ENCODE data around the gene LRRC74B. TPM values are rescaled to one million over a fixed set of nuclear protein-coding genes. Genes with fewer than 3 reads are reported as not detected.
"Not testable (repeated sequence)": the region's sequence is repeated elsewhere in the genome, so short reads cannot be mapped to it uniquely, and the experiment has no call there.

Gene LRRC74B
- polyA plus RNA-seq (ENCODE audit: insufficient read length in 12 of 12) = under 1 TPM in 10 of 12 donors, not detected in 2; 0.05 to 0.48 (median 0.17) TPM
- long read RNA-seq, donor 1 = 0 reads
- long read RNA-seq, donor 2 = 0 reads
- long read RNA-seq, donor 3 = 0 reads
- long read RNA-seq, donor 4 = 0 reads
- long read RNA-seq, donor 5 = 0 reads
- long read RNA-seq, donor 6 = 0 reads
- long read RNA-seq, donor 7 = 0 reads
- long read RNA-seq, donor 8 = 0 reads
- long read RNA-seq, donor 9 = 0 reads
- long read RNA-seq, donor 10 = 0 reads
- long read RNA-seq, donor 11 = 0 reads

GRCh38 chr22:21045585-21046294 lies at the start of gene LRRC74B:
Gene LRRC74B (plus strand): TSS chr22:21045946. CDS start chr22:21045987, 41 bp downstream.
- peak; percentile 89 for DNase-seq

GRCh38 chr22:20996031-20996410 lies 49.7 kb upstream of the LRRC74B start:
- no peak for DNase-seq

- DNase-seq = no peak
Measured at GRCh38 chr22:20996598-20997535, 48.9 kb upstream of the LRRC74B start.

DNA sequence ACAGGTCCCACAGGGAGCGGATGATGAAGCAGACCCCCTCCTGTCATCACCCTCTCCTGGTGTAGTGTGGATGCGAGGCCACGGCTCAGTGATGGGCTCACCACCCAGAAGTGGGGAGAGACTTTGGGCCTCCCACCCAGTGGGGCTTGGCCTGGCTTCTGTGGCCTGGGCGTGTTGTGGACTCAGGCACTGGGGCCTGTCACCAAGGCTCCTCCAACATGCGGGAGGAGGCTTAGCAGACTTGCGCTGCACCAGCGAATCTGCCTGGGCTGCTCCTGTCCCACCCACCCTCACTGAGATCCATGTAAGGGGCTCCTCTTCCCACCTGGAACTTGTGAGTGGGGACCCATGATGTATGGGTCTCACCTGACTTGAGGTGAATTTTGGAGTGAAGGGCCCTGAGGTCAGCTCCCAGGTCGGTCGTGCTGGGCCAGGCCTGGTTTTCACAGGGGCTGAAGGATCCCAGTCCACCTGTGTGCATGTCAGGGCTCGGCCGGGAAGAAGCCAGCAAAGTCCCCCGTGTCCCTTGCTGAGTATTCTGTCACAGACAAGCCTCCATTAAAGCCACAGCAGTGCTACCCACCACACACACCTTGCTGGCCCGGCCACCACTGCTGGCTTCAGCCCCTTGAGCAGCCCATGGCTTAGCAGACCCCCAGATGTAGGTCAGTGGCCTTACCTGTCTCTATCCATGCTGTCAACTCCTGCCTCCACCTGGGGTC lies 48.0 kb upstream of the LRRC74B start:
- DNase-seq = no peak

DNA sequence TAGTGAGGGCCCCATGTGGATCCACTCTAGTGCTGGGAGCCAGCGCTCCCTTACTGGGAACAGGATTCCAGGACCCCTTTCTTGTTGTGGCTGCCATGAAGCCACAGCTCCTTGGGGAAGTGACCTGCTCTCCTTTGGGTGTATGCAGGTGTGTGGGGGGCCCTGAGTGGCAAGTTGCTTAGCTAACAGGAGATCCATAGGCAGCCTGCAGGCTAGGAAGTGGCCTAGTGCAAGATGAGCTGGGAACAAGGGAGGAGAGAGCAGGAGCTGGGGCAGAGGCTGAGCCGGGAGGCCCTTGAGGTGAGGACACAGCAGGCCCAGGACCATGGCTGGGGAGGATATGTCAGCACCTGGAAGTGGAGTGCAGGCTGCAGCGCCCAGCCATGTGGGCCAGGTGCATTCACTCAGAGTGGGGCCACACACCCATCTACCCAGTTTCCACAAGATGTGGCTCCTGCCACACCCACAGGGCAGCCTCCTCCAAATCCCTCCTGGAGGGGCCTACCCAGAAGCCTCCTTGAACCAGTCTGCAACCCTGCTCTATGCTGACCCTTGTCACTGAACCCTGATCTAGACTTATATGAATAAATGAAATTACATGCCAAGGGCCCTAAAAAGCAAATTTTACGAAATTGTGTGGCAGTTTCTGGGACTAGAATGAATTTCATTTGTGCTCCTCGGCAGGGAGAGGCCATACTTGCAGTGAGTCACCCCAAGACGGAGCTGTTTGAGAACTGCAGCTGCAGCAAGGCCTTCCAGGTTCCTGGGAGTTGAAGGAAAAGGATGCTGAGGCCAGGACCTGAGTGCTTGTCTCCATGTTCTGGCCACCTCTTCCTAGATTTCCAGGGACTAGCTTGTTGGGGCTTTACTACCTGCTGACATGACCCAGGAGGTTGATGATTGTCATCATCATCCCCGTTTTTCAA lies 47.1 kb upstream of the LRRC74B start:
- no peak for DNase-seq

DNA sequence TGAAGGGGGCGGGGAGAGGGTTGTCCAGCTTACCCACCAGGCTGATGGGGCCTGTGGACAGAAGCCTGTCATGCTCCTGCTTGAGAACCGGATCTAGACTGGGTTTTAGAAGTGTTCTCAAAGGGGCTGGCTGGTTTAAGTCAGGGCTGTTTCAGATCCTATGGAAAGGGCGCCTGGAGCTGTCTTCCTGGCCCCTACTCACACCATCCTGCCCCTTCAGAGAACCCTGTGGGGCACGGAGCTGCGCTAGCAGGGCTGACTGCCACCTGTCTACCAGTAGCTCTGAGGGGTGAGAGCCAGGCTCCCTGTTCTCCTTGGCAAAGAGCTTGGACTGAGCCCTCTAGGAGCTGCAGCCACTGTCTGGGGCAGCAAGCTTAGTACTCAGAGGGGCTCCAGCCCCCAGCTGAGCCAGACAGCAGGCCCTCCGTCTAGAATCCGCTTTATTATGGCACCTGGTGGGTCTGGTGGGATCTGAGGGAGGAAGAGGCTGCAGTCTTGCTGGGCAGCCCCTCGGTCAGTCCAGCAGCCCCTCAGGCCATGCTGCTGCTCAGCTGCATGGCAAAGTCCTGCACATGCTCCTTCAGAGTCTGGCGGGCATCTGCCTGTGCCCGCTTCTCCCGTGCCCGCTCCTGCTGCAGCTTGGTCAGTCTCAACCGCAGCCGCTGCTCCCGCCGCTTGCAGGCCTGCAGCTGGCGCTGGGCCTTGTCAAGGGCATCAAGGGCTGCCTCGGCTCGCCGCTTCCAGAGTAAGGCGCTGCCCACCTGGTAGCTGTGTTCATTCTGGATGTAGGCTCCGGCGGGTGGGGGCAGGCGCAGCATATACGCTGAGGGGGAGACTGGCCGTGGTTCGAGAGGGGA lies 46.2 kb upstream of the LRRC74B start:
- DNase-seq = no peak

DNA sequence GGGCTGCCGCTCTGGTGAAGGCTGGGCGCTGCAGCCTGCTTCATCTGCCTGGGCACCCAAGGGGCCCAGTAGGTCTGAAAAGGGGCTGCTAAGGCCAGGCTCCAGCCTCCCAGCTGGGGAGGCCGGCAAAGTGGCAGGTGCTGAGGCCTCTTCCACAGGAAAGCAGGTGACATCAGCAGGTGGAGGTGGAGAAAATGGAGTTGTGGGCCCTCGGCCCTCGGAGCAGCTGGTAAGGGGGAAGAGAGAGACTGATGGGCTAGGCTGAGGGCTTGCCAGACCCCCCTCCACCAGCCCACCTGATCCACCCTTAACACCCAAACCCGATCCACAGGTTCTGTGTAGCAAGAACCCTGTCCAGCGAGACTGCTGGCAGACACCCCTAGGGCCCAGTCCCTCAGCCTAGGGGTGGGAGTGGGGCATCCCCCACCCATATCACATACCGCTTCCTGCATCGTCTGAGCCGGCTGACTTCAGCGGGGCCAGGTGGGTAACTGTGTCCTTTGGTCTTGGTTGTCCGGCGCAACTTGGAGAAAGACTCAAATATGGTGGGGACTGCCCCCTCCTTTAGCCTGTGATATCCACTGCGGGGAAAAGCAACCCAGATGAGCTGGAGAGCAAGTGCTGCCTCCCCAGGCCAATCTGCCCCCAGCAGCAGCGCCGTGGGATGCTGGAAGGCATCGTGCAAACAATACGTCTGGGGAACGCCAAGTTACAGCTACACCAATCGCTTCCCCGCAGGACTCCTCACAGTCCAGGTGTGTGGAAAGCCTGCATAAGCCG lies 45.3 kb upstream of the LRRC74B start:
- no peak for DNase-seq

DNA sequence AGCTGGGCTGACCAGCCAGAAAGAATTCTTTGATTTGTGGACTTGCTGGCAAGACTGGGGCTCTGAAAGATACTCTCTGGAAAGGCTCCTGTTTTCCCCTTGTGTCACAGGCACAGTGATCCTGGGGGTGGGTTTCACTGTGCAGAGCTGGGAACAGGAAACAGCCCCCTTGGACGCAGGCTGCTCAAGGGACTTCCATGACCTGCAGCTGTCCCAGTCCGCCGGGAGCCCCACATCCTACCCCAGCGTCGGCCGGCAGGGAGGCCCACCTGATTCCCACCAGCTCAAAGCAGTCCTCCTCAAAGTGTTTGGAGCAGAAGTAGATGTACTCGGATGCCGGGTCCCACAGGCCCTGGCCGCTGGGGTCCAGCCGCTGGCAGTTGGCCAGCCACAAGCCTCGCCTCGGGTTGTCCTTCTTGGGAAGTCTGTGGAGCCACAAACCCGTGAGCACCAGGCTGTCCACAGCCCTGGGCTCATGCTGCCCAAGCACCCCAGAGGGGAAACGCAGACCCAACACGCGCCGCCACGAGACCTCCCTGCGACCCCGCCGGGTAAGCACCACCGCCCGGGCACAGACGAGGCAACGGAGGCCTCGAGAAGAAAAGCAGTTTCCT lies 44.7 kb upstream of the LRRC74B start:
- DNase-seq = no peak

GRCh38 chr22:21001601-21002325 lies 44.0 kb upstream of the LRRC74B start, which contains the start of gene THAP7:
Gene THAP7 (minus strand): TSS chr22:21002118. CDS start chr22:21001911, 207 bp downstream.
- DNase-seq = peak; percentile 97

DNA sequence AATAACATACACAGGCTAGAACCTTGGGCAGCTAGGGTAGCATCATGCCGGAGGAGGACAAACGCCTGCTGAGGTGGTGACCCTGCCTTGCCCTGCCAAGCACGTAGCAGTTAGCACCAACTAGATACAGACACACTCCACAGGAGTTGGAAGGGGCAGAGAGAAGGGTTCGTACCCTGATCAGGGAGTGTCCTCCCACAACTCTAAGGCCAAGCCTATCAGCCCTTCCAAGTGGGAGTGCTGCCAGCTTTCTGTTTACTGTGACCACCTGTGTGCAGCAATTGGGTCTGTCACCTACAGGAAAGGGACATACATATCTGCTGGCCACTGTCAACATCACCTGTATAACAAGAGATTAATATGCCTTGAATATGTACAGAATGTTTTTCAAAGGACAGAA lies 42.0 kb upstream of the LRRC74B start:
- no peak for DNase-seq

- DNase-seq = not testable (repeated sequence)
Measured at GRCh38 chr22:21009208-21009607, 36.5 kb upstream of the LRRC74B start.

DNA sequence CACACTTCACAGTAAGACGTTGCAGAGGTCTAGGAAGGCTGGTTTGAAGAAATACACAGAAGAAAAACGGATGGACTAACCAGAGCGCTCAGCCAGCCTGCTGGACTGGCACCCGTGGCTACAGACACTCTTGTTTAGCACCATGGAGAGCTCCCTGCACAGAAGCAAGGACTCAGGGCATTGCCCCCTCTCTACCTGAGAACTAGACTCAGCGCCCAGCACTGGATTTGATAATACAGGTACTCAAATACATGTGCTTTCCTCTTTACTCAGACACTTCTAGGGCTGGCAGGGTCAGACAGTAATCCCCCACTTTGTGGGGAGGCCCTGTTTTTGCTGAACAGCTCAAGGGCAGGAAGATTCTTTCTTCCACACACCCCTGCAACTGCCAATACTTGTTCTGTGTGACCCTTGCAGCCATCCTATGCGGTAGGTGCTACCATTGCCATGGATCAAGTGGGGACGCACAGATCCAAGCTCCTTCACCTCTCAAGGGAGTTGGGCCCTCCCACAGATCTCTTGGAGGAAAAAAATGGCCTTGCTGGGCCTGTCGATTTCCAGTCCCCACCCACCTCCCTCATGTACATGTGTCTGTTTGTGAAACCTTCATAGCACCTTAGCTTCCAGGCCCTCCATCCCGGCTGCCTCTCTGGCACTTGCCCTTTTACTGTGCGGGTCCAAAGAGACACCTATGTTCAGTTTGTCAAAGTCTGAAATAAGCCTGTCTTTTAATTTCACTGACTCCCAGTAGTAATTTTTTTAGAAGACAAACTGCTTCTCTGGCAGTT lies 35.9 kb upstream of the LRRC74B start:
- no peak for DNase-seq

- no peak for DNase-seq
Measured at GRCh38 chr22:21010426-21011113, 35.2 kb upstream of the LRRC74B start.

- DNase-seq = no peak
Measured at GRCh38 chr22:21012446-21013407, 33.0 kb upstream of the LRRC74B start.
